ENCODE measurements around the gene CREB3L1.

CREB3L1 gene

GRCh38 chr11:46326813-46327416 is 49.5 kb downstream of the CREB3L1 start:
- DNase-seq (ENCODE audit: low read depth): no peak

- no peak for DNase-seq (ENCODE audit: low read depth)
Observed at GRCh38 chr11:46327829-46328228, 50.4 kb downstream of the CREB3L1 start.

DNA sequence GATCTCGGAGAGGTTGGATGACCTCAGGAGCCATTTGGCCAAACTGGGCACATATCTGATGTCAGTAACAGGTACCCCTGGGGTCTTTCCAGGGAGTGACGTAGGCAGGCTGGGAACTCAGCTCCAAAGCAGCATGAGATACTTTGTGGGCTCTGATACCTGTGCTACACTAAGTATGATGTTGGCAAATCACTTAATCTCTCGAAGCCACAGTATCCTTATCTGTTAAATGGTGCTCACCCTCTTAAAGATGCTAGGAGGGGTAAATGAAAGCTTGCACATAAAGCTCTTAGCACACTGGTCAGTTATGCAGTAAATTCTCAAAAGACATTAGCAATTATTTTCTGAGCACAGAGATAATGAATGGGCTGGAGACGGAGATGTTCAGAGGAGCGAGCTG is 52.7 kb downstream of the CREB3L1 start:
- DNase-seq (ENCODE audit: low read depth): no peak

GRCh38 chr11:46330563-46331281 is 53.3 kb downstream of the CREB3L1 start:
- no peak for DNase-seq (ENCODE audit: low read depth)

- DNase-seq (ENCODE audit: low read depth): no peak
Observed at GRCh38 chr11:46331282-46331984, 54.0 kb downstream of the CREB3L1 start.

- DNase-seq (ENCODE audit: low read depth): no peak
Observed at GRCh38 chr11:46332093-46332567, 54.7 kb downstream of the CREB3L1 start.

GRCh38 chr11:46332568-46333393 is 55.3 kb downstream of the CREB3L1 start:
- no peak for DNase-seq (ENCODE audit: low read depth)

DNA sequence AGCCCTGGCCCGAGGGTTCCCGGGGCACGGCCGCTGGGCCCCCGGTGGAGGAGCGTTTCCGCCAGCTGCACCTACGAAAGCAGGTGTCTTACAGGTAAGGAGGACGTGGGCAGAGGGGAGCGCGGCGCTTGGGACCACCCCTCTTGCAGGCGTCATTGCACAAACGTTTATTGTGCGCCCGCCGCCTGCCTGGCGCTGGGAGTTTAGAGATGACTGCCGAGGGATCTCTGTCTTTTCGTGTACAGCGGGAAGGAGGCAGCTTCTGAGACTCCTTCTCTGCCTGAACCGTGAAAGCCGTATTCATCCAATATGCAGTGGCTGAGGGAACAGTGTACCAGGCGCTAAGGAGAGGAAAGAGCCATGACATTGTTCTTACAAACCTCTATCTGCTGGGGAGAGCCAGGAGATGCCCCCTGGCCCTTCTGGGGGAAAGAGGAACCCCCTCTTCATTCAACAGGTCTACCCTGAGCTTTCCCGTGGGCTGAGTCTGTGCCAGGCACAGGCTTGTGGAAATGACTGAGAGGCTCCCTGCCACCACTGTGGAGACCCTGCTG is 56.0 kb downstream of the CREB3L1 start:
- no peak for DNase-seq (ENCODE audit: low read depth)

GRCh38 chr11:46334211-46334610 is 56.7 kb downstream of the CREB3L1 start:
- no peak for DNase-seq (ENCODE audit: low read depth)

- DNase-seq (ENCODE audit: low read depth): no peak
Observed at GRCh38 chr11:46335271-46335670, 57.8 kb downstream of the CREB3L1 start.

- no peak for DNase-seq (ENCODE audit: low read depth)
Observed at GRCh38 chr11:46335890-46336562, 58.6 kb downstream of the CREB3L1 start.

DNA sequence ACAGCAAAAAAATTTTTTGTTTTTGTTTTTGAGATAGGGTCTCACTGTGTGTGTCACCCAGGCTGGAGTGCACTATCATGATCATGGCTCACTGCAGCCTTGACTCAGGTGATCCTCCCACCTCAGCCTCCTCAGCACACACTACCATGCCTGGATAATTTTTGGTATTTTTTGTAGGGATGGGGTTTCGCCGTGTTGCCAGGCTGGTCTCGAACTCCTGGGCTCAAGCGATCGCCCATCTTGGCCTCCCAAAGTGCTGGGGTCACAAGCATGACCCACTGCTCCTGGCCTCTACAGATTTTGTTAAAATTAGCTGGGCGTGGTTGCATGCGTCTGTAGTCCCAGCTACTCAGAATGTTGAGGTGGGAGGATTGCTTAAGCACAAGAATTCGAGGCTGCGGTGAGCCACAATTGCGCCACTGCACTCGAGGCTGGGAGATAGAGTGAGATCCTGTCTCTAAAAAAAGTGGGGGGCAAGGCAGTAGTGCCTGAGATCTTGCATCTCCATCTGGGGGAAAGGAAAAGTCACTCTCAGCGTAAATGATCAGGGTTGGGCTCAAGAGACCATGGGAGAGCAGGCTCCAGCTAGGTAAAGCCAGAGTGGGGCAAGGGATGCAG is 59.2 kb downstream of the CREB3L1 start:
- no peak for DNase-seq (ENCODE audit: low read depth)

DNA sequence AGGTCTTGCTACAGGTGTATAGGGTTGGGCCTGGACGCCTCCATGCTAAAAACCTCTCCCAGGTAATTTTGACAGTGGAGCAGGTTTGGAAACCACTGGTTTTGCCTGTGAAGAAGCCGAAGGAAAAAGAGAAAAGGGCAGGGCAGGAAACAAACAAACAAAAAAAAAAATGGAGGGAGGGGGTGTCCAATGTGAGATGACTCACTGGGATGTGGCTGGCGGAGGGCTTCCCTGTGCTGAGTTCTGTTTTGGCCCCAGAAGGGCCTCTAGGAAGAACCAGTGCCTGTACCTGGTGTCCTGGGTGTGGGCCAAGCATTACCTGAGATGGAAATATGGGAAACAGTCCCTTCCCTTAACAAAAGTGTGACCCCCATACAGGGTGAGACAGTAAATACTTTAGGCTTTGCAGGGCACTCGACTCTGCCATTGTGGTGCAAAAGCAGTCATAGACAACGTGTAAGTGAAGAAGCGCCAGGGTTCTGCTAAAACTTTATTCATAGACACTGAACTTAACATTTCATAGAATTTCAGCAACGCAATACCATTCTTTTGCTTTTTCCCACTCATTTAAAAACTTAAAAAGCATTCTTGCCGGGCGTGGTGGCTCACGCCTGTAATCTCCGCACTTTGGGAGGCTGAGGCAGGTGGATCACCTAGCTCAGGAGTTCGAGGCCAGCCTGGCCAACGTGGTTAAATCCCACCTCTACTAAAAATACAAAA is 60.3 kb downstream of the CREB3L1 start:
- no peak for DNase-seq (ENCODE audit: low read depth)

- no peak for DNase-seq (ENCODE audit: low read depth)
Observed at GRCh38 chr11:46338636-46338987, 61.1 kb downstream of the CREB3L1 start.

DNA sequence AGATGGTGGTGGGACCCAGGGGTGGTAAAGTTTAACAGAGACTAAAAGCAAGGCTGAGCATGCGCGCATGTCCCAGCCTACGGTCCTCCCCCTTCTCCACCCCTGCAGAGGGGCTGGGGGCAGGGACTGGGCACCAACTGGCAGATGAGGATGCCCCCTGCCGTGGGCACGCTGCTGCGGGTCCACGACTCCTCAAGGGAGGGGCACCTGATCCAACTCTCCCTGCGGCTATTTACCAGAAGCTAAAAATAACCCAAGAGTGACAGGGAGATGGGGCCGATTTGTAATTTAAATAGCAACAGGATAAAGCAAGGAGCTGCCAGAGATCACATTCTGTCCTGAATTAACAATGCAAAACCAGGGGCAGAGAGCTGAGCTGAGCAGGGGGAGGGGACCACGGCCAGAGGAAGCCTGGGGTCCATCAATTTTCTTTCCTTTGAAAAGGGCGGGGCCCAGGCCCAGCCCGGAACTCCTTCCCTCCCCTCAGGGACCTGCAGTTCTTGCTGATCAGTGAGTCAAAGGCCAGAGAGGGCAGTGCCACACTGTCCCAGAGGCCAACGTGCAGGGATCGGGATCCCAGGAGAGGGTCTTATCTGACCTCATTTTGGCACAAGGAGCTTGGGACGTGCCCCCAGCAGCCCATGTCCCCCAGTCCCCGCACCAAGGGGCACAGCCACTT is 61.7 kb downstream of the CREB3L1 start:
- DNase-seq (ENCODE audit: low read depth): no peak

- DNase-seq (ENCODE audit: low read depth): no peak
Observed at GRCh38 chr11:46339816-46340215, 62.4 kb downstream of the CREB3L1 start.

DNA sequence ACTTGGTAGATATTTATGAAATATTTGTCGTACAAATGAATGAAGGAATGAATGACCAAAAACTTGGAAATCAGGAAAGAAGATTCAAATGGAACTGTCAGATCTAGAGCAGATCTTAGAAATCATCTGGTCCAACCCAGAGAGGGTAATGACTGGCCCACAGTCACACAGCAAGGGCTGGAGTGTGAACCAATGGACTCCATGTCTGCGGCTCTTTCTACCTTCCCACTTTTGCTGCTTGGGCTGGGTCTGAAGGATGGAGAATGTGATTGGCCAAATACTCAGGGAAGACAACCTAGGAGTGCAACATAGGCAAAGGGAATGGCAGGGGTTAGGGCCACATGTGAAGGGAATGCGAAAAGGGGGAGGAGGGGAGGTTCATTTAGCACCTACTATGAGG is 64.0 kb downstream of the CREB3L1 start:
- DNase-seq (ENCODE audit: low read depth): no peak

DNA sequence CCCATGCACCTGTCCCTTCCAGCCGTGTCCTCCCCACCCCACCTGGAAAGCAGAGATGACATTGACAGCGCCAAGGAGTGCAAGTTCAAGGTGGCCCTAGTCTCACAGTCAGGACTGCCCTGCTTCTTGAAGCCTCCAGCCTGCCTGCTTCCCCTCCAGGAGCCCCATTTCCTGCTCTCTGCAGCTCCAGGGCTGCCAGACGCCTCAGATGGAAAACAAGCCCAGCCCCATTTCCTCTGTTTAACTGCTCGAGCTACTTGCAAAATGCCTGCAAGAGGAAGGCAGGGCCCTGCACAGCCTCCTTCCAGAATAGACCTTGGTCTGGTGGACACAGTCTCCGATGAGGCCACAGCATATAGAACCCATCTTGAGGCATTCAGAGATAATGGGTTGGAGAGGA is 64.8 kb downstream of the CREB3L1 start:
- DNase-seq (ENCODE audit: low read depth): no peak

GRCh38 chr11:46343520-46343919 is 66.1 kb downstream of the CREB3L1 start:
- DNase-seq (ENCODE audit: low read depth): no peak

DNA sequence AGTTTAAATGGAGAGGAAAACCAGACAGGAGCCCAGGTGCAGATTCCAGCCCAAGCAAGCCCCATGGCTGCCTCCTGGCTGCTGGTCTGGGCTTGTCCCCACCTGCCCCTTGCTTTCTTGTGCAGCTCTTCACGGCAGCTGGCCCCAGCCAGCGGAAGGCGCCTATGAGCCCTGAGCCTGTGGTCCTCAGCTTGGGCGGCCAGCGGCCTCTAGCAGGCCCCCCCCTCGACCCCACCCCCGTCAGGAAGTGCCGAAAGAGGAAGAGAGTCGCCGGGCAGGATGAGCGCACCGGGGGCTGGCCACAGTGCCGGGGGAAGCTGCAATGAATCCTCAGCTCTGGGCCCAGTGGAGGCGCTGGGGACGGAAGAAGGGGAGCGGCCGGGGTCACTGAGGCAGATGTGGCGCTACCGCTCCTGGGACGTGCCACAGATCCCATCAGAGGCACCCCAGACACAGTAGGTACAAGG is 67.7 kb downstream of the CREB3L1 start:
- DNase-seq (ENCODE audit: low read depth): no peak
